Lower leg skin (tissue), 4 donors: Measurements from ENCODE around the gene C10orf71. TPM values are rescaled to one million over a fixed set of nuclear protein-coding genes. Genes with fewer than 3 reads are reported as not detected.

Experiments used
- DNase-seq, 2 donors: peaks; one replicate each; pipeline ENCODE4 v3.0.0-alpha.2; 2019; ENCODE audit warnings: low spot score in 2 of 2
- H3K4me3 ChIP-seq: fragments of 200-600 bp; sonication (generic); 2 replicates; pipeline ENCODE4 v1.5.1; 2017; ENCODE audit warnings: mild to moderate bottlenecking, low read depth; ENCODE audit not compliant: poor library complexity, severe bottlenecking
- POLR2A ChIP-seq, 2 donors: fragments of 450-650 bp; IDR thresholded peaks; one replicate each; pipeline ENCODE4 v1.6.1; 2016 to 2017; ENCODE audit warnings: antibody characterized with exemption in 2 of 2, mild to moderate bottlenecking in 1 of 2, moderate library complexity in 1 of 2
- WGBS, 2 donors: methylation state at CpG; one replicate each; pipeline ENCODE4 v1.1.5; 2018; 5-methylcytosine and 5-hydroxymethylcytosine counted together
- intact Hi-C: fragments of 100-400 bp; cut with DNase I; formaldehyde crosslinking; loops from one replicate; pipeline ENCODE4 v1.15.0; 2023; ENCODE audit warnings: low total_unique reads
- total RNA-seq, 4 donors: library from RNA; depleted of rRNA; stranded (reverse); fragments of >200 nt; gene quantifications; one replicate each; pipeline ENCODE4 v1.1.0, GENCODE V29; 2016
- TF ChIP-seq, protein P1 (sequence below), 3 donors: fragments of 450-650 bp; IDR thresholded peaks; one replicate each; pipeline ENCODE4 v1.5.1; 2016; ENCODE audit warnings: antibody characterized with exemption in 3 of 3, mild to moderate bottlenecking in 3 of 3, moderate library complexity in 2 of 3

The C10orf71 gene
- total RNA-seq, 4 donors from 2014 or later: not detected

DNA sequence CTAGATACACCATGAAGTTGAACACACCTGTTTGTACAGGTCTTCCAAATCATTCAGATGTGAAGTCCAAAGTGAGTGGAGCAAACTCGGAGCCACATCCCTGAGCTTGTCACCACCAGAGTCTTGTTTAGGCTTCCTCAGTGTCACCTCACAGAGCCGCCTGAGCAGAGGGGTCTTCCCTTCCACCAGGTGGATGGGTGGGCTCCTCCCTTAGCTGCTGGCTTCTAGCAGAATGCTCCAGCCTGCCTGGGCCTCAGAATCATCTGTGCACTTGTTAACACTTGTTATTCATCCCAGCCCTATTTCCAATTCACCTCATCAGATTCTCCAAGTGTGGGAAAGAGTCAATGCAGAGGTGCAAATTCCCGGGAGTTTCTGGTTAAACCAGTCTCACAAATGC lies 32.5 kb downstream of the C10orf71 start:
- WGBS, 2 donors: 58 to 60% methylated on average over 3 of the region's 3 CpGs
- no peak for TF ChIP-seq POLR2A (IDR thresholded peaks at IDR 0.05)
- TF ChIP-seq, protein P1, sequence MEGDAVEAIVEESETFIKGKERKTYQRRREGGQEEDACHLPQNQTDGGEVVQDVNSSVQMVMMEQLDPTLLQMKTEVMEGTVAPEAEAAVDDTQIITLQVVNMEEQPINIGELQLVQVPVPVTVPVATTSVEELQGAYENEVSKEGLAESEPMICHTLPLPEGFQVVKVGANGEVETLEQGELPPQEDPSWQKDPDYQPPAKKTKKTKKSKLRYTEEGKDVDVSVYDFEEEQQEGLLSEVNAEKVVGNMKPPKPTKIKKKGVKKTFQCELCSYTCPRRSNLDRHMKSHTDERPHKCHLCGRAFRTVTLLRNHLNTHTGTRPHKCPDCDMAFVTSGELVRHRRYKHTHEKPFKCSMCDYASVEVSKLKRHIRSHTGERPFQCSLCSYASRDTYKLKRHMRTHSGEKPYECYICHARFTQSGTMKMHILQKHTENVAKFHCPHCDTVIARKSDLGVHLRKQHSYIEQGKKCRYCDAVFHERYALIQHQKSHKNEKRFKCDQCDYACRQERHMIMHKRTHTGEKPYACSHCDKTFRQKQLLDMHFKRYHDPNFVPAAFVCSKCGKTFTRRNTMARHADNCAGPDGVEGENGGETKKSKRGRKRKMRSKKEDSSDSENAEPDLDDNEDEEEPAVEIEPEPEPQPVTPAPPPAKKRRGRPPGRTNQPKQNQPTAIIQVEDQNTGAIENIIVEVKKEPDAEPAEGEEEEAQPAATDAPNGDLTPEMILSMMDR (IDR thresholded peaks at IDR 0.05): no peak
- DNase-seq: peak in 1 of 2 donors; percentile 32
- H3K4me3 ChIP-seq: no peak overlapping the region
- intact Hi-C loops: no loop called here

DNA sequence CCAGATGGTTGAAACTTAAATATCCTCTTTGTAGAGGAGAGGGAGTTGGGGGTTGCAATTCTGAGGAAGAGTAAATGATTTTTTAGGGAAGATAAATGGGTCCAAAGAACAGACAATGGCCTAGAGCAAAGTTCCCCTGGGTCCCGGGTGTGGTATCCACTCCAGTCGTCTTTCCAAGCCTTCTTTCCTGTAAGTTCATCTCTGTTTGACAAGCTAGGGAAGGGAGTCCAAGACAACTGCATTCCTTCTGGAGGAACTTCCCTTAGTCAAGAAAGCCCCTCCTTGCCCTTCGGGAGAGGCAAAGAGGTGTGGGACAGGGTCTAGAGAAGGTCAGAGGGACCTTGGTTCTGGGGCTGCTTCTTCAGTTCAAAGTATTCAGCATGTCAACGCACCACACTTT lies 33.4 kb downstream of the C10orf71 start:
- no peak overlapping the region for H3K4me3 ChIP-seq
- TF ChIP-seq, protein P1 (IDR thresholded peaks at IDR 0.05): no peak
- TF ChIP-seq POLR2A (IDR thresholded peaks at IDR 0.05): no peak
- WGBS, 2 donors: 61 to 68% methylated on average over 4 of the region's 4 CpGs
- intact Hi-C loops: no loop called here
- peak in 1 of 2 donors; percentile 14 for DNase-seq

DNA sequence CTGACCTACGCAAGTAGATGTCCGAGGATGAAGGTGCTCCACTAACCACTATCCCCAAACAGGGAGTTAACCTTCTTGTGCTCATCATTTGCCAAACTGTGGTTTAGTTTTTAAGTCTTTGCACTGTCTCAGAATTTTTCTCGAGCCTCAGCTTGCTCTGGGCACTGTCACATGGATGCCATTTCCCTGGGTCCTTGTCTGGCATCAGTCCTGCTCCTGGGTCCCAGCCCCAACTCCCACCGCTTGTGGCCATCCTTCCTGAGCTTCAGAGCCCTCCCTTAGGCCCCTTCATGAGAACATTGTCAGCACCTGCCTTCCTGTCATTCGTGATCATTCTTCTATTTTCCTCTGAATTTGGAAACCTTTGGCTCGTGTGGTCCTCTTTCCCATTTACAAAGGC lies 33.8 kb downstream of the C10orf71 start:
- H3K4me3 ChIP-seq: no peak overlapping the region
- 84 to 92% methylated on average over 6 of the region's 6 CpGs for WGBS, 2 donors
- no peak for DNase-seq
- intact Hi-C loops: no loop called here
- TF ChIP-seq, protein P1 (IDR thresholded peaks at IDR 0.05): no peak
- no peak for TF ChIP-seq POLR2A (IDR thresholded peaks at IDR 0.05)

DNA sequence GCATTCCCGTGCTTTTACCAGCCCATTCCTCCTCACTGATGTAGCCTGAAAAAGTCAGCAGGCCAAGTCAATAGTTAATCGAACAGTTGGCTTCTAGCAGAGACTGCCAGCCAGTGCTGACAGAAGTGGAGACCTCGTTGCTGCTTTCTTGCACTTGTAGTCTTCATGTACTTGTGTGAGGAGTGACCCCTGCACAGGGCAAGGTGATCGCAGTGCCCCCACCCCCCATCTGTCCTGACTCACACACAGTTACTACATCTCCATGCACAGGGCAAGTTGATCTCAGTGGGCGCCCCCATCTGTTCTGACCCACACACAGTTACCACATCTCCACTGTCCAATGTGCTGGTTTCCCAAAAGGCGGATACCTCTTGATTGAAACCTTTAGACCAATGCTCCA lies 34.2 kb downstream of the C10orf71 start:
- WGBS, 2 donors: 94 to 96% methylated on average over 6 of the region's 6 CpGs
- H3K4me3 ChIP-seq: no peak overlapping the region
- intact Hi-C loops: no loop called here
- peak in 1 of 2 donors; percentile 50 for DNase-seq
- no peak for TF ChIP-seq POLR2A (IDR thresholded peaks at IDR 0.05)
- TF ChIP-seq, protein P1 (IDR thresholded peaks at IDR 0.05): no peak

DNA sequence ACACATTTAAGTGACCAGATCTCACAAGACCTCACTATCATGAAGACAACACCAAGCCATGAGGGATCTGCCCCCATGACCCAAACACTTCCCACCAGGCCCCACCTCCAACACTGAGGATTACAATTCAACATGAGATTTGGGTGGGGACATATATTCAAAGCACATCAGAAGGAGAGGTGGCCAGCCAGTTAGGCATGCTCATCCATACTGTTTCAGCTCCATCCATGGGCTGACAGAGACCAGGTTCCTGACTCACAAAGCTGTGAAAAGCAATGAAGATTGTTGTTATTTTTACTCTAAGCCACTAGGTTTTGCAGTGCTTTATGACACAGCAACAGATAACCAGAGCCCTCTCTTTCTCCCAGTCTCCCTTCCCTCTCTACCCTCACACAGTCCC lies 36.0 kb downstream of the C10orf71 start:
- intact Hi-C loops: no loop called here
- TF ChIP-seq, protein P1 (IDR thresholded peaks at IDR 0.05): no peak
- TF ChIP-seq POLR2A (IDR thresholded peaks at IDR 0.05): no peak
- no peak overlapping the region for H3K4me3 ChIP-seq
- peak in 1 of 2 donors; percentile 13 for DNase-seq

DNA sequence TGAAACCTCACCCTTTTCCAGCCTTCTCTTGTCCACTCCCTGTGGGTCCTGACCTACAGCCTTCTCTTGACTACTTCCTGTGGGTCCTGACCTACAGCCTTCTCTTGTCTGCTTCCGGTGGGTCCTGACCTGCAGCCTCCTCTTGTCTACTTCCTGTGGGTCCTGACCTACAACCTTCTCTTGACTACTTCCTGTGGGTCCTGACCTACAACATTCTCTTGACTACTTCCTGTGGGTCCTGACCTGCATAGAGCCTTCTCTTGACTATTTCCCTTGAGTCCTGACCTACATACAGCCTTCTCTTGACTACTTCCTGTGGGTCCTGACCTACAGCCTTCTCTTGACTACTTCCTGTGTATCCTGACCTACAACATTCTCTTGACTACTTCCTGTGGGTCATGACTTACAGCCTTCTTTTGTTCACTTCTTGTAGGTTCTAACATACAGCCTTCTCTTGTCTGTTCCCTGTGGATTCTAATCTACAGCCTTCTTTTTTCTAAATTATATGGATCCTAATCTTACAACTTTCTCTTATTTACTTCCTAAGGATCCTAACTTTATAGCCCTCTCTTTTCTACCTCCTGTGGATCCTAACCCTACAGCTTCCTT lies 36.5 kb downstream of the C10orf71 start:
- DNase-seq: no peak
- intact Hi-C loops: no loop called here
- 67 to 83% methylated on average over 1 of the region's 1 CpG for WGBS, 2 donors
- TF ChIP-seq, protein P1 (IDR thresholded peaks at IDR 0.05): no peak
- TF ChIP-seq POLR2A (IDR thresholded peaks at IDR 0.05): no peak
- H3K4me3 ChIP-seq: no peak overlapping the region
